ENCODE results near the gene EHMT1.
"Not testable (repeated sequence)": the region's sequence is repeated elsewhere in the genome, so short reads cannot be mapped to it uniquely, and the experiment has no call there.

The EHMT1 gene

GRCh38 chr9:137588311-137588710 lies 30.5 kb upstream of the EHMT1 start:
- Histone ChIP-seq H3K4me1 (peaks cover 22 to 40% (median 32%) of the 10 kb centered on the region in 10 experiments), H3K4me2 (peak overlapping the region; percentile 16 to 99 (median 97); a peak in 18 of 22 replicates), H3K9me3 (replicated peaks in 1 of 11) (no peaks in the 10 kb centered on the region), H3K36me3 (peaks cover 46 to 60% (median 57%) of the 10 kb centered on the region in 11 experiments), H3K4me3 (peak overlapping the region in 4 of 10 experiments; percentile 71 to 94 (median 84); a peak in 4 of 20 replicates), H3K27ac (no peak overlapping the region), H4K20me1 (peaks cover 0 to 72% (median 64%) of the 10 kb centered on the region in 11 experiments; a peak in 19 of 22 replicates), H3K9ac (peak overlapping the region in 10 of 11 experiments; percentile 78 to 97 (median 89); a peak in 18 of 22 replicates), H3K27me3 (no peaks in the 10 kb centered on the region)
- TF ChIP-seq Cebpa-rat (IDR thresholded peaks at IDR 0.05), result no peak

GRCh38 chr9:137588891-137589290 lies 29.9 kb upstream of the EHMT1 start:
- no peak for TF ChIP-seq Cebpa-rat (IDR thresholded peaks at IDR 0.05)
- Histone ChIP-seq H3K4me3 (peak overlapping the region; percentile 71 to 95 (median 88)), H3K9me3 (replicated peaks in 1 of 11) (no peaks in the 10 kb centered on the region), H3K9ac (peak overlapping the region; percentile 78 to 97 (median 88)), H3K36me3 (peaks cover 41 to 54% (median 51%) of the 10 kb centered on the region in 11 experiments), H3K4me2 (peak overlapping the region; percentile 86 to 99 (median 97)), H3K4me1 (peaks cover 22 to 40% (median 32%) of the 10 kb centered on the region in 10 experiments), H3K27ac (peak overlapping the region in 7 of 11 experiments; percentile 60 to 85 (median 82); a peak in 10 of 22 replicates), H3K27me3 (no peaks in the 10 kb centered on the region), H4K20me1 (peaks cover 0 to 66% (median 58%) of the 10 kb centered on the region in 11 experiments; a peak in 19 of 22 replicates)

GRCh38 chr9:137589441-137590122 lies 29.2 kb upstream of the EHMT1 start:
- Histone ChIP-seq H3K4me1 (peaks cover 22 to 40% (median 32%) of the 10 kb centered on the region in 10 experiments), H3K9ac (peak overlapping the region; percentile 78 to 97 (median 88)), H3K9me3 (replicated peaks in 1 of 11) (no peaks in the 10 kb centered on the region), H3K27ac (peak overlapping the region; percentile 34 to 85 (median 82); a peak in 21 of 22 replicates), H4K20me1 (peaks cover 0 to 59% (median 51%) of the 10 kb centered on the region in 11 experiments; a peak in 19 of 22 replicates), H3K4me2 (peak overlapping the region; percentile 86 to 99 (median 97)), H3K4me3 (peak overlapping the region; percentile 71 to 95 (median 88)), H3K36me3 (peaks cover 35 to 47% (median 44%) of the 10 kb centered on the region in 11 experiments), H3K27me3 (no peaks in the 10 kb centered on the region)
- no peak for TF ChIP-seq Cebpa-rat (IDR thresholded peaks at IDR 0.05)

GRCh38 chr9:137590123-137590468 lies 28.7 kb upstream of the EHMT1 start:
- peaks cover 22 to 40% (median 32%) of the 10 kb centered on the region in 10 experiments for H3K4me1 ChIP-seq
- TF ChIP-seq Cebpa-rat (IDR thresholded peaks at IDR 0.05), result no peak
- H3K36me3 ChIP-seq, result peaks cover 31 to 42% (median 39%) of the 10 kb centered on the region in 11 experiments
- H3K27ac ChIP-seq, result peak overlapping the region; percentile 34 to 85 (median 82); a peak in 21 of 22 replicates
- H3K4me3 ChIP-seq, result peak overlapping the region; percentile 71 to 95 (median 88)
- H3K27me3 ChIP-seq, result no peaks in the 10 kb centered on the region
- no peaks in the 10 kb centered on the region for H3K9me3 ChIP-seq (replicated peaks in 1 of 11)
- peaks cover 0 to 54% (median 46%) of the 10 kb centered on the region in 11 experiments; a peak in 19 of 22 replicates for H4K20me1 ChIP-seq
- peak overlapping the region; percentile 78 to 97 (median 88) for H3K9ac ChIP-seq
- H3K4me2 ChIP-seq, result peak overlapping the region; percentile 86 to 99 (median 97)

- H3K4me3 ChIP-seq, result peak within 1 kb of the TSS; percentile 71 to 95 (median 88)
- H3K4me1 ChIP-seq, result peaks cover 22 to 40% (median 32%) of the 10 kb centered on the region in 10 experiments
- peaks cover 0 to 48% (median 40%) of the 10 kb centered on the region in 11 experiments; a peak in 19 of 22 replicates for H4K20me1 ChIP-seq
- peak within 1 kb of the TSS; percentile 34 to 85 (median 82); a peak in 21 of 22 replicates for H3K27ac ChIP-seq
- peak within 1 kb of the TSS; percentile 95 to 99 (median 98) for H3K4me2 ChIP-seq
- no peak for TF ChIP-seq Cebpa-rat (IDR thresholded peaks at IDR 0.05)
- H3K36me3 ChIP-seq, result peaks cover 27 to 36% (median 33%) of the 10 kb centered on the region in 11 experiments
- H3K27me3 ChIP-seq, result no peaks in the 10 kb centered on the region
- no peaks in the 10 kb centered on the region for H3K9me3 ChIP-seq (replicated peaks in 1 of 11)
- peak within 1 kb of the TSS; percentile 78 to 97 (median 88) for H3K9ac ChIP-seq
Measured at GRCh38 chr9:137590469-137591383, 28.1 kb upstream of the EHMT1 start, which contains the start of gene ZMYND19. TSS of gene ZMYND19 (minus strand) at chr9:137590512. CDS start at chr9:137590263, 249 bp downstream.

- Histone ChIP-seq H3K4me3 (no peak overlapping the region), H4K20me1 (peaks cover 0 to 27% (median 21%) of the 10 kb centered on the region in 11 experiments; a peak in 19 of 22 replicates), H3K4me1 (peaks cover 22 to 40% (median 32%) of the 10 kb centered on the region in 10 experiments), H3K9me3 (replicated peaks in 1 of 11) (no peaks in the 10 kb centered on the region), H3K27ac (no peak overlapping the region), H3K36me3 (peaks cover 7 to 15% (median 12%) of the 10 kb centered on the region in 11 experiments; a peak in 21 of 22 replicates), H3K4me2 (peak overlapping the region in 5 of 11 experiments; percentile 2 to 42 (median 35); a peak in 7 of 22 replicates), H3K9ac (peak overlapping the region in 1 of 11 experiments; percentile 16; a peak in 1 of 22 replicates), H3K27me3 (no peaks in the 10 kb centered on the region)
- TF ChIP-seq Cebpa-rat (IDR thresholded peaks at IDR 0.05), result no peak
Measured at GRCh38 chr9:137592767-137593166, 26.0 kb upstream of the EHMT1 start.

- Histone ChIP-seq H3K36me3 (peaks cover 3 to 11% (median 8%) of the 10 kb centered on the region in 11 experiments; a peak in 21 of 22 replicates), H3K9ac (0 out of 22 replicates have a peak overlapping the region, but pooled peaks of 1 of the 11 experiments have one; percentile 16)
- no peak for TF ChIP-seq Cebpa-rat (IDR thresholded peaks at IDR 0.05)
Measured at GRCh38 chr9:137593176-137593575, 25.6 kb upstream of the EHMT1 start.

GRCh38 chr9:137596577-137596976 lies 22.2 kb upstream of the EHMT1 start:
- not testable (repeated sequence) for H3K27ac ChIP-seq; H3K36me3 ChIP-seq; H3K4me2 ChIP-seq; H4K20me1 ChIP-seq; H3K9me3 ChIP-seq (replicated peaks in 1 of 11); H3K9ac ChIP-seq; H3K4me3 ChIP-seq; H3K27me3 ChIP-seq
- H3K4me1 ChIP-seq, result peaks cover 5 to 24% (median 13%) of the 10 kb centered on the region in 10 experiments

More at GRCh38 chr9:137593176-137593575, 25.6 kb upstream of the EHMT1 start:
- H3K4me3 ChIP-seq, result no peak overlapping the region
- peak overlapping the region in 3 of 11 experiments; percentile 35 to 42 (median 39); a peak in 2 of 22 replicates for H3K4me2 ChIP-seq
- H3K9me3 ChIP-seq (replicated peaks in 1 of 11), result no peaks in the 10 kb centered on the region
- peaks cover 0 to 23% (median 17%) of the 10 kb centered on the region in 11 experiments; a peak in 19 of 22 replicates for H4K20me1 ChIP-seq
- H3K27me3 ChIP-seq, result no peaks in the 10 kb centered on the region
- peaks cover 21 to 38% (median 31%) of the 10 kb centered on the region in 10 experiments for H3K4me1 ChIP-seq
- H3K27ac ChIP-seq, result no peak overlapping the region
